Measurements from ENCODE around the gene DNASE1L1.

Gene DNASE1L1

GRCh38 chrX:154373340-154374306, 35.4 kb downstream of the DNASE1L1 start:
- no peak for DNase-seq (ENCODE audit: extremely low spot score)
- CTCF ChIA-PET = interaction anchor here (0.8 to 5.2 kb wide), 20 partner anchors 10 to 448 kb away, joined by 3 to 61 read pairs (median 4); partner anchors contain the start of genes ARHGAP4, RPL10 and SLC10A3
- TF ChIP-seq CTCF (IDR thresholded peaks at IDR 0.05; ENCODE audit: control extremely low read depth, extremely low read depth, low read depth, missing control alignments) = peak; percentile 42
- POLR2A ChIA-PET = no interaction called here

- no peak for TF ChIP-seq CTCF (IDR thresholded peaks at IDR 0.05; ENCODE audit: control extremely low read depth, extremely low read depth, low read depth, missing control alignments)
- DNase-seq (ENCODE audit: extremely low spot score) = peak; percentile 63
- POLR2A ChIA-PET = no interaction called here
- CTCF ChIA-PET = interaction anchor here (0.8 to 5.2 kb wide), 15 partner anchors 11 to 447 kb away, joined by 3 to 61 read pairs (median 5); partner anchors contain the start of genes ARHGAP4, RPL10 and SLC10A3
Observed at GRCh38 chrX:154372612-154373022, 36.4 kb downstream of the DNASE1L1 start.

GRCh38 chrX:154371789-154372300, 37.2 kb downstream of the DNASE1L1 start:
- ChIA-PET CTCF (interaction anchor here (0.9 kb wide), 1 partner anchor 155 kb away, joined by 3 read pairs; no protein-coding TSS in a partner anchor), POLR2A (no interaction called here)
- TF ChIP-seq CTCF (IDR thresholded peaks at IDR 0.05; ENCODE audit: control extremely low read depth, extremely low read depth, low read depth, missing control alignments) = no peak
- no peak for DNase-seq (ENCODE audit: extremely low spot score)

GRCh38 chrX:154371017-154371788, 37.9 kb downstream of the DNASE1L1 start:
- peak; percentile 84 for DNase-seq (ENCODE audit: extremely low spot score)
- CTCF ChIA-PET = interaction anchor here (1.0 to 1.8 kb wide), 3 partner anchors 119 to 166 kb away, joined by 3 to 4 read pairs (median 4); partner anchors contain the start of gene SLC10A3
- no peak for TF ChIP-seq CTCF (IDR thresholded peaks at IDR 0.05; ENCODE audit: control extremely low read depth, extremely low read depth, low read depth, missing control alignments)
- POLR2A ChIA-PET = interaction anchor here (0.5 to 1.0 kb wide), 8 partner anchors 12 to 577 kb away, joined by 3 to 7 read pairs (median 4); partner anchors contain the start of genes IDH3G, SLC10A3 and SSR4

- no peak for DNase-seq (ENCODE audit: extremely low spot score)
Observed at GRCh38 chrX:154370300-154371016, 38.6 kb downstream of the DNASE1L1 start.

More at GRCh38 chrX:154370300-154371016, 38.6 kb downstream of the DNASE1L1 start:
- no peak for TF ChIP-seq CTCF (IDR thresholded peaks at IDR 0.05; ENCODE audit: control extremely low read depth, extremely low read depth, low read depth, missing control alignments)
- ChIA-PET CTCF (interaction anchor here (1.0 to 1.8 kb wide), 3 partner anchors 120 to 166 kb away, joined by 3 to 4 read pairs (median 4); partner anchors contain the start of gene SLC10A3), POLR2A (interaction anchor here (0.7 to 1.0 kb wide), 6 partner anchors 13 to 576 kb away, joined by 3 to 7 read pairs (median 4); partner anchors contain the start of genes IDH3G, SLC10A3 and SSR4)

Data from GM10248 (cell line).